ELR (cell line): ENCODE data around the gene CLNK.

Experiments used
- DNase-seq: peaks from one replicate; pipeline ENCODE4 v3.0.0-alpha.2; 2015; ENCODE audit warnings: low read depth

CLNK gene

DNA sequence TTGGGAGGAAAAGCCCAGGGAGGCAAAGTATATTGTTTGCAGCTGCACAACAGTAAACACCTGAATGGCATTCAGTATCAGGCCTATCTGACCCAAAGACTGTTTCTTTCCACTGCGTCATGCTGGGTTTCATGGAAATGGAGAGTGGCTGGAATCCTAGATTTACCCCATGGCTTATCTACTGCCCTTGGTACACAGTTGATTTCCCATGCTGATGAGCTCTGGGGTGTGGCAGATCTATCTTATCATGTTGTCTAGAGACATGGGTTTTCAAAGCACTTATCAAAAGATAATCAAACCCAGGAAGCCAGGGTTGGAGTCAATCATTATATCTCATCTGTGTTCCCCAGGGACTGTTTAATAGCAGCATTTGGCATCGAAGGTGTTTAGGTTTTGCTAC, 72.1 kb downstream of the CLNK start:
- DNase-seq, result no peak

DNA sequence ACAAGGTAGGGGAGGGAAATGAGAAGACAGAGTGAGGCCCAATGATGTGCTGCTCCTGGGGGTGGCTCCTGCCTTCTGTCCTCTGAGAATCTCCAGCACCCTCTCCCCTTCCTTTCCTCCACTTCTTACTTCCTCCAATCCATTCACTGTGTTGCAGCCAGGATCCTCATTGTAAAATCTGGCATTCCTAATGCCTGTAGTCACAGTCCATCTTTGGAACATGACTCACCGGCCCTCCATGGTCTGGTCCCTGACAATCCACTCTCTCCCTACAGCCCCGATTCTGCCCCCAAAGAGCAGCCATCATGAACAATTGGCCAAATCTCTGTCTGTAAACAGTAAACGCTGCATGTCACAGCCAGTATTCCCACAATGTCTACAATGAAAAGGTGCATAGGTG, 72.9 kb downstream of the CLNK start:
- DNase-seq, result peak; percentile 93

DNA sequence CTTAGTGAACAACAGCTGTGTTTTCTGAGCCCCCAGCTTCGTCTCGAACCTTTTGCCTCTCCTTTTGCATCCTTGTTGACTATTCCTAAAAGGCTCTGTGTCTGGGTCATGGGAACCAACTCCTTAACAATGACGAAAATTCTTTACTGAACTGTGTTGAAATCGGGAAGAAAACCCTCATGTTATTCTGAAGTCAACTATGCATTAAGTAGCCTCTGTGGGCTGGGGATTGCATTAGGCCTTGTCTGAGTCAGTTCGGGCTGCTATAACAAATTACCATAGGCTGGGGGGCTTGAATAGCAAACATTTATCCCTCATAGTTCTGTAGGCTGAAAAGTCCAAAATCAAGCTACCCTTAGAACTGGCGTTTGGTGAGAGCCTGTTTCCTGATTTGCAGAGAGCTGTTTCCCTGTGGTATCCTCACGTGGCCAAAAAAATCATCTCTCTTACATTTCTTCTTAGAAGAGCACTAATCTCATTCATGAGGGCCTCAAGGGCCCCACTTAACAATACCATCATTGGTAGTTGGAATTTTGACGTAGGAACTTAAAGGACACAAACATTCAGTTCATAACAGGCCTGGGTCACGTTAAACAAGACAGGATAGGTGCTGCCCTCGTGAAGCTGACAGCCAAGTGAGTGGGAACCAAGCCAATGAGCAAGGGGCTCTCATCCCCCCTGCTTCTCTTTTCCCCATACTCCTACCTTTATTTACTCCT, 75.9 kb downstream of the CLNK start:
- DNase-seq, result no peak

DNA sequence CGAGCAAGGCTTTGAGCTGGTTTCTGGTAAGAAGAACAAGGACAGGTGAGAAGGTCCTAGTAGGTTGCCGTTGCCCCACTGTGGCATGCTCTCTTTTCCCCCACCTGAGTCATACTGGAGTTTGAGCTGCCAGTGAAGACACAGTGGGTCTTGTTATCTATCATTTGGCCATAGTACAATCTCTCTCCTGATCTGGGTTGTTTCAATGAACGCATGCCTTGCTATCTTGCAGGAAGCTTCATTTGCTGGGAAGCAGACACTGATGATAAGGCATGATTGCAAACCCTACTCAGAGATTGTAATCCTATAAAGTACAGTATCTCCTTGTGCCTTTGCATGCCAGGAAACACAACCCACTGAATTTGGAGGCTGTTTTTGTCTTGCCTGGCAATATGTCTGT, 77.4 kb downstream of the CLNK start:
- DNase-seq, result no peak

DNA sequence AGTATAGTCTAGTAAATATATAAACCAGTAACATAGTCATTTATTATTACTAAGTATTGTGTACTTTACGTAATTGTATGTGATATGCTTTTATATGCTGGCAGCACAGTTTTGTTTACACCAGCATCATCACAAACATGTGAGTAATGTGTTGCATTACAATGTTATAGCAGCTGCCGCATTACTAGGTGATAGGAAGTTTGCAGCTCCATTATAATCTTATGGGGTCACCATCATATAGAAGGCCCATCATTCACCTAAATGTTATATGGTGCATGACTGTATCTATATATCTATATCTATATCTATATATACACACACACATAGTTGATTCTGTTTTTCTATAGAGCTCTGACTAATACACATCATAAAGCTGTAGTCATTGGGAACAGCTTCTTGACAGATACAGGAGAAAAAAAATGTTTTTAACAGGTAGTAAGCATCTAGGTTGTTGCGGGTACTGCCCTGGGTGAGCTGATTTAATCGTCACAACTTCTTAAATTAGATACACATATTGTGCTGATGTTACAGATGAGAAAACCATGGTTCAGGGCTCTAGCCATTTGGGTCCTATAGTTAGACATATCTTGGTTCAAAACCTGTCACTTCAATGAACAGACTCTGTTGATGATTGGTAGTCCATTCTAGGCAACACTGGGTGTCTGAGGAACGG, 77.9 kb downstream of the CLNK start:
- DNase-seq, result peak; percentile 64

DNA sequence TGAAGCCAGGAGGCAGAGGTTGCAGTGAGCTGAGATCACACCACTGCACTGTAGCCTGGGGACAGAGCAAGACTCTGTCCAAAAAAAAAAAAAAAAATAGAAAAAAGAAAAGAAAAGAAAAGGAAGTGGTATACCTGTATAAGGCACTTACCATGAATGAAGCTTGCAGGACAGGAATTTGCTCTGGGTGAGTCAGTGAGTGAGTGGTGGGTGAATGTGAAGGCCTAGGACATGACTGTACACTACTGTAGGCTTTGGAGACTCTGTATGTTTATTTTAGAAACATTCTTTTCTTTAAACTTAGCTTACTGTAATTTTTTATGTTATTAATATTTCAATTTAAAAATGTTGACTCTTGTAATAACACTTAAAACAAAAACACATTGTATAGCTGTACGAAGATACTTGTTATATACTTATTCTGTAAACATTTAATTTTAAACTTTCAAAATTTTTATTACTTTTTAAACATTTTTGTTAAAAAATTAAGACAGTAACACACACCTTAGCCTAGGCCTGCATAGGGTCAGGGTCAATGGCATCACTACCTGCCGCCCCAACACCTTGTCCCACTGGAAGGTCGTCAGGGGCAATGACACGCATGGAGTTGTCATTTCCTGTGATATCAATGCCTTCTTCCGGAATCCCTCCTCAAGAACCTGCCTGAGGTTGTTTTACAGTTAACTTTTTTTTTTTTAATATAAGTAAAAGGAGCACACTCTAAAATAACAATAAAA, 78.7 kb downstream of the CLNK start:
- peak; percentile 84 for DNase-seq

DNA sequence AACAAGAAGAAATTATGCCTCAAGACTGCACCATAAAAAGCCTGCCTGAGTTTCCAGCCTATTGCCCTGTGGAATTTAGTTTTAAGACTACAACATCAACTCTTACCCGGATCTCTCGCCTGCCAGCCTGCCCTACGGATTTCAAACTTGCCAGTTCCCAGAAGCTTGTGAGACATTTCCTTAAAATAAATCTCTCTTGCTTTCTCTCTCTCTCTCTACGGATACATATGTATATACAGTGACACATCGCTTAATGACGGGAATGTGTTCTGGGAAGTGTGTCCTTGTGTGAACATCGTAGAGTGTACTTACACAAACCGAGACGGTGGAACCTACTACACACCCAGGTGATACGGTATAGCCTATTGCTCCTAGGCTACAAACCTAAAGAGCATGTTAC, 79.5 kb downstream of the CLNK start:
- no peak for DNase-seq

DNA sequence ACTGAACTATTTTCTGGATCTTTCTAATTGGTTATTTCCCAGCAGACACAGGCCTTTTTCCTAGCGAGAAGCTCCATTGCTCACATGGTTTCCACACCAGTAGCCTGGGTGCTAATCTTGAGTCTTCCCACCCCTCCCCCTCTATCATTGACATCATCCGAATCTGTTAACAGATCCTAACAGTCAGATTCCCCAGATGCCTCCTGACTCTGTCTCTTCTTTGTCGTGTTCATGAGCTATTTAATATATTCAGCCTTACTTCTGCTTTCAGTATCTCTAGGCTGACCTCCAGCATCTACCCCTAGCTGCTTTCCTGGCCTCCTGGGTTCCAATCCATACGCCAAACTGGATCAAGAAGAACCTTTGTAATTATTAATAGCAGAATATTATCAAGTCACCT, 85.0 kb downstream of the CLNK start:
- no peak for DNase-seq

DNA sequence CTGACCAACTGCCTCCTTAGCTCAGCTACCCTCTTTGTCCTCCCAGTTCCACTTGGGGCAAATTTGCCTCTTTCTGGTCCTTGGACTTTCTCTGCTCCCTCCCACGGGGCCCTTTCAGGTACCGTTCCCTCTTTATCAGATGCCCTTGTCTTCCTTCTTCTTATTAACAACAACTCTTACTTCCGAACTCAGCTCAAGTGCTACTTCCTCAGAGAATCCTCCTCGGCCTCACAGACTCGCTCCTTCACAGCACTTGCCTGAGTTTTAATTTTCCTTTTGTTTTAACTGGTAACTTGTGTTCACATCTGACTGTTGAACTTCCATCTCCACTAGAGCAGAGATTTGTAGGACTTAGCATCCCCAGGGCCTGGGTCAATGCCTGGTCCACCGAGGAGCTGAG, 85.7 kb downstream of the CLNK start:
- DNase-seq, result no peak

DNA sequence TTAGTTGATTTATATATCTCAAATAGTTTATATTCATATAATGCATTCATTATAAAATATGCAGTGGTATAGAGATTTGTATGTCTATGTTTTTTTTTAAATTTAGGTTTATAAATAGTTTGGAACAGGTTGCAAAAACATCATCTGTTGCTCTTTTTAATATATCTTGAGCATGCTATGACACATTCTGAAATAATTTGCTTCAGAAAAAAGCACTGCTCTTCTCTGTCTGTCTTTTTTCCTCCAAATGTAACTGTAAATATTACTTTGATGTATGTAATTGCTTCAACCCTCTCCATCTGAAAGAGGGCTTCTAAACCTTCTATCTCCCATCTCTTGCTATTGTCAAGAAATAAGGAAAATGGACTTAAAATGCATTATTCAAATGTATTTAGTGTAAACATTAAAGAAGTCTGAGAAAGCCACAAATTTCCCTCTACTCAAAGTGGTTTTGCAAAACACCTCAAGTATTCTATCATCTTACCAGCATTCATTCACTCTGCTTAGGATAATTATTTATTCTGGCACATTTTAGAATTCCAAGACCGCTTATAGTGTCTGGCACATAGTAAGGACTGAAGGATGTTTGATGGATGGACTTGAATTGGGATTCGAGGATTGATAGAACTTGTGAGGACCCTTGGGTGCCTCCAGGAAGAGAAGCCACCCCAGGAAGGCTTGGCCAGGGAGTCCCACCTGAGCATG, 87.8 kb downstream of the CLNK start:
- DNase-seq, result peak; percentile 6

DNA sequence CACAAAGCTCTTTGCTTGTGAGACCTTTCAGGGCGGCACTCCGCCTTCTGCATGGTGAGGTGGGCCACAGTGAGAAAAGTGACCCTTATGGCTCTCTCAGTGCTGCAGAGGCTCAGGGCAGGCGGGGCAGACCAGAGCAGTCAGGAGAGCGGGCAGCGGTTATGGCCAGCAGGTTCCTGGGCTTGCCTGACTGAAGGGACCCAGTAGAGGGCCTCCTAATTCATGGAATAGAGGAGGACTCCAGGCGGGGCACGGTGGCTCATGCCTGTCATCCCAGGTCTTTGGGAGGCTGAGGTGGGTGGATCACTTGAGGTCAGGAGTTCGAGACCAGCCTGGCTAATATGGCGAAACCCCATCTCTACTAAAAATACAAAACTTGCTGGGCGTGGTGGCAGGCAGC, 91.4 kb downstream of the CLNK start:
- DNase-seq, result no peak

DNA sequence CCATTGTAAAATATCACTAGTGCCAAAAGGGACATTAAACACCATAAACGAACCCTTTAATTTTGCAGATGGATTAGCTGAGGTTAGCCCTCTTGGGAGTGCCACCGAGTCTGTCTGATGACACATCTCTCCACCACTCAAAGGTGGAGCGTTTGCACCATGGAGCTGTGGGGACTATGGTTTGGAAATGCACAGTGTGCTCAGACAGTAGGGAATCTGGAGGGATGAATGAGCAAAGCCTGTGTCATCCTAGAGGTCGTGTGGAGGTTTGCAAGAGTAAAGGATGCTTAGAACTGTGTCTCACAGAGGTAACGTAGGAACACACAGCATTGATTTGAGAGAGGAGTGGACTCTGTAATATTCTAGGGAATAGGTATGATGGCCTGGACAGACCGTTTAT, 93.7 kb downstream of the CLNK start:
- DNase-seq, result peak; percentile 90

DNA sequence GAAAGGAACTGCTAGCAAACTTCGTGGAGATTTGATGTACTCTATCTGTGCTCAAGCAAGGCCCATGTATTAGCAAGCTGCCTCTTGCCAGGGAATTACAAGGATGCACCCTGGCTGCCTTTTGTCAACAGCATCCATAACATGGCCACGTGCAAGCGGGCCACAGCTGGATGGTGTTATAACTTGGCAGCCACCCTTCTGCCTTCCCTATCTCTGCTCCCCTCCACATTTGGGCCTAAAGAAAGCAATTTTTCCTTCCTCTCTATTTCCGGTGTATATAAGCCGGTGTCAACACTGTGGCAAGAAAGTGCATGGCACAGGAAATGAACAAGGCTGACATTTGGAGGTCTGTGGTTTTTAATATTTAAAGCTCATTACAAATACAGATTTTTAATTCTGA, 94.8 kb downstream of the CLNK start:
- DNase-seq, result peak; percentile 14

DNA sequence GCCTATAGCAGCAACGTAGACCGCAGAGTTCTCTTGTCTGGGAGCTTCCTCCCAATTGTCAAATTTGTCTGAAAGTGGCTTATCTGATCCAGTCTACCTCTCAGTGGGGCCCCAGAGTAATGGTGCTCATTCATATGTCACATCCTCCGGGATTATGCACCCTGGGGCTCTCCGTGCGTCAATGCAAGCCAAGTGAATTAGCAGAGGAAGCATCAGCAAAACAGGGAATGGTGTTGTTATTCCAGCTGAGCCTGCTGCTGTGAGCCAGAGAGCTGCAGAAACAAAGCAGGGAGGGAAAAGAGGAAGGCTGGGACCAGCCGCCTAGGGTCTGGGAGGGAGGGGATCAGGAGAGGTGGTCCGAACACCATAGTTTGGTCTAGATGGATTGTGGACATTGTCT, 95.2 kb downstream of the CLNK start:
- DNase-seq, result peak; percentile 12

DNA sequence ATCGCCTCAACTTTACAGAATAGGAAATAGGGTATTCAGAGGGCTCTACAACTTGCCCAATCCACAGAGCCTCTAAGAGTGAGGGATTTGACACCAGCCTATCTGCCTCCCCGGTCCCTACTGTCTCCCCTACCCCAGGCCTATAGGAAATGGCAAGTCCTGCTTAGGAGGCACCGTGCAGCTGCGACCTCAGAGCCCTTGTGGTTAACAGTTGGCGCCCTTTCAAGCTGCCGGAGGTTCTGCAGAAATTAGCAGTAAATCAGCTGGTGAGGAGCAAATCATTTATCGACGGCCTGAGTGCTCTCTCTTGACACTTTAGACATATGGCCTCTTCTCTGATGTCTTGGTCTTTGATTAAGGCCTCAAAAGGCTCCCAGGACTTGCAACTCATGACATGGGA, 96.9 kb downstream of the CLNK start:
- DNase-seq, result no peak

DNA sequence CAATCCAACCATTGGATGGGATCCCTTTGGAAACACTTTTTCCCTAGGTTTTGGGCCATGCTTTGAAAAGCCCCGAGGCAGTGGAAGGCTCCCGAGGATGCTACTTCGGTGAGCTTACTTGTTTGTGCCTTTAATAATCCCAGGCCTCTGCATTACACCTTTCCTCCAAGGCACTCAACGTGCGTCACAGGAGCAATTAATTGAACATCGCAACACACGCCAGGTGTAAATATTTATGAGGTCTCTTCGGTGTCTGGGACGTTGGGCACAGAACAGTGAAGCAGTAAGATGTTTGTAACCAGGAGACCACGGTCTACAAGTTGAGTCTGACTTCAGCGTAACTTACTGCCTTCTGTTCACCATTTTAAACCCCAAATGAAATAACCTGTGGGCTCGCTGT, 97.3 kb downstream of the CLNK start:
- DNase-seq, result no peak

DNA sequence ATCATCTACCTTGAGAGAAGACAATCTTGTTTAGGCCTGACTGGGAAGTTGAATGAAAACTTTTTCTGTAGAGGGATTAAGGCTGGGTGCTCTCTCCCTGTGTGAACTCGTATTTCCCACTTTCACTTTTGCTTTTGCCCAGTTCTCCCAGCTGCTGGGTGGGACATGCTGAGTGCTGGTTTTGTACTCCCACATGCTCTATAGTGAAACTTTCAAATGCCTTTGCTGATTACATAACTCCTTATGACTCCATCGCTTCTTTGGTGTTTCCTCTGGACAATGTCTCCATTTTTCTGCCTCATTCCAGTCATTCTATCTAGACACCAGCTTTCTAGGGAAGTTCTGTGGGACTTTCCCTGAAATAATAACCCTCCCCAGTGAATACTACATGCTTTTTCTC, 100.5 kb downstream of the CLNK start:
- peak; percentile 66 for DNase-seq

DNA sequence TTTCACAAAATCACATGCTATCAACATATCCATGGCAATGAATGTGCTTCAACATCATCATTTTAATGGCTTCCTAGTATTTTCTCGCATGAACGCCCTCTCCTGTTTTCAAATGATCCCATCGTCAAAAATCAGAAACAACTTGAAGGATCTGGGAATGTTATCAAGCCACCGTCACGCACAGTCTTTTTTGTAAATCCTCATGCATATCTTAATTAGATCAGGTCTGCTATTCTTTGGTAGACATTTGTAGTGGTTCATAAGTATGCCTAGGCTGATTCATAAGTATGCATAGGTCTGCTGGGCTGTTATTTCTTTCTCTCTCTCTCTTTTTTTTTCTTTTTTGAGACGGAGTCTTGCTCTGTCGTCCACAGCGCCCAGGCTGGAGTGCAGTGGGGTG, 101.6 kb downstream of the CLNK start:
- no peak for DNase-seq

DNA sequence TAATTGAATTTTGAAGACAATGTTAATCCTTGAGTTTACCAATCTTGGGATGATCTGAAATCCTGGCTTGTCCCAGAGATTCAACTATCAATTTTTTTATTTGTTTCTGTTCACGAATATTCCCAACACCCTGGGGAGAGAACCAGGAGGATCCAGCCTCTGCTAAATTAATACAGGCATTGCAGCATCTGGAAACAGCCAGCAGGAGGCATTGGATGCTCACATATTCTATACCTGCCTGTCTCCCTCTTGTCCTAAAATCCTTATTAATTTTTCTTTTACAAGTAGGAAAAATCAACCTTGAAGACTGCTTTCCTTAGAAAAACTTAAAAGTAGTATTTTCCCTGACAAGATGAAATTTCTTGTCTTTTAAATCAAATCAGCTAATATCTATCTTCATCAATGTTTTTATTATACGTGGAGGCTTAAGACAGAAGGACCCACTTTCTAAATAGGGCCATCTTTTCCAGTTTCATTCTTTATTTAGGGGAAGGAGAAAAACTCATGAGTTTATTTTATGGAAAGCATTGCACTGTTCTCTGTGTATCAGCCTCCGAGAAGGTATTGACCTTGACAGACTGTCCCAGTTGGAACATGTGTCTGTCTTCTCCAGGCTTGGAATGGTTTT, 102.4 kb downstream of the CLNK start:
- DNase-seq, result peak; percentile 65

DNA sequence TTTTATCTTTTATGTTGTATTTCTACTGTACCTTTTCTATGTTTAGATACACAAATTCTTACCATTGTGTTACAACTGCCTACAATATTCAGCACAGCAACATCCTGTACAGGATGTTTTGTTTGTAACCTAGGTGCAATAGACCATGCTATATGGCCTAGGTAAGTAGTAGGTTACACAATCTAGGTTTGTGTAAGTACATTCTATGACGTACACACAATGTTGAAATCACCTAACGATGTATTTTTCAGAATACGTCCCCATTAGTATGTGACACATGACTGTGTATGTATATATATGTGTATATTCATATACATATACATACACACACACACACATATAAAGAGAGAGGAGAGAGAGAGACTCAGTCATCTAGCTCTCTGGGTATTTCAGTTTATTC, 103.5 kb downstream of the CLNK start:
- DNase-seq, result no peak

DNA sequence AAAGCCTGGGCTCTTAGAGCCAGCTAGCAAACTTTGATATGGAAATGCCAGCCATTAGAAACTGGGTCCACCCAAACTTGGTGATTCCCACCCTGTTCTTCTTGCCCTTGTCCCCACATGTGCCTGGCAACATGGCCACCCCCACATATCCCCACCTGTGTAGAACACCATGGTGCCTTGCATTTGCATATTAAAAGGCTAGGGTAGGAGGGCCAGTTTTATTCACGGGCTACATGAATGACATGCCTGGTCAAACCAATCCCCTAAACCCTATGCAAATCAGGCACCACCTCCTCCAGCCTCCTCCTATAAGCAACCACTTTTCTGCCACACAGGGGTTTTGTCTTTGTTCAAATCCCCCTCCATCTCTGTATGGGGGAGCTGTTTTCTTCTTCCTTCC, 104.9 kb downstream of the CLNK start:
- DNase-seq, result no peak
